Adrenal gland (tissue), 12 donors: ENCODE data around the gene OSTF1. TPM values are rescaled to one million over a fixed set of nuclear protein-coding genes. Genes with fewer than 3 reads are reported as not detected.

Experiments
- DNase-seq, 7 donors: peaks; one replicate each; pipeline ENCODE4 v3.0.0-alpha.2; 2019 to 2020
- H3K27ac ChIP-seq, 5 donors: fragments of 200-600 bp; sonication (generic) in 4 of 5; 1 replicate in 3 of 5; 2 replicates in 2 of 5; pipeline versions ENCODE4 v1.5.1 to v1.8.0; 2016 to 2020; ENCODE audit warnings: mild to moderate bottlenecking in 1 of 5
- H3K27me3 ChIP-seq: fragments of 200-600 bp; 2 replicates; pipeline ENCODE4 v1.8.0; 2021
- H3K36me3 ChIP-seq, 2 donors: fragments of 200-600 bp; replicated peaks in 1 of 2; 1 replicate in 1 of 2; 2 replicates in 1 of 2; pipeline versions ENCODE4 v1.5.1 to v1.8.0; 2018 to 2022
- H3K4me1 ChIP-seq, 2 donors: fragments of 200-600 bp; replicated peaks in 1 of 2; 1 replicate in 1 of 2; 2 replicates in 1 of 2; pipeline versions ENCODE4 v1.5.1 to v1.8.0; 2018 to 2021
- H3K4me3 ChIP-seq, 4 donors: fragments of 200-600 bp; sonication (generic) in 3 of 4; one replicate each; pipeline ENCODE4 v1.5.1; 2016 to 2018
- H3K9me3 ChIP-seq, 3 donors: fragments of 200-600 bp; sonication (generic) in 1 of 3; replicated peaks in 1 of 3; 1 replicate in 2 of 3; 2 replicates in 1 of 3; pipeline versions ENCODE4 v1.5.1 to v1.8.0; 2016 to 2021
- CTCF ChIP-seq, 6 experiments: fragments of 450-650 bp in 4 of 6; fragments of 200-600 bp in 2 of 6; sonication (generic) in 1 of 6; IDR thresholded peaks; 1 replicate in 5 of 6; 2 replicates in 1 of 6; pipeline versions ENCODE4 v1.5.1 to v1.8.0; 2016 to 2021; ENCODE audit warnings: antibody characterized with exemption in 6 of 6, mild to moderate bottlenecking in 2 of 6, moderate library complexity in 1 of 6
- POLR2A ChIP-seq, 2 donors: fragments of 450-650 bp; IDR thresholded peaks; one replicate each; pipeline ENCODE4 v1.6.1; 2017; ENCODE audit warnings: antibody characterized with exemption in 2 of 2, mild to moderate bottlenecking in 2 of 2, moderate library complexity in 1 of 2
- WGBS, 4 donors: extraction: QIAGEN DNeasy Blood & Tissue Kit in 2 of 4; methylation state at CpG; one replicate each; pipeline versions ENCODE4 v1.1.5 to v1.1.7; 2013 to 2017; 5-methylcytosine and 5-hydroxymethylcytosine counted together
- intact Hi-C, 2 donors: fragments of 100-400 bp; cut with DNase I; formaldehyde crosslinking; loops; one replicate each; pipeline versions ENCODE4 v1.14.1 to v1.15.0; 2022 to 2023
- polyA plus RNA-seq, 3 donors: library from polyadenylated mRNA; stranded (reverse); fragments of 200-250 nt in 2 of 3; fragments of 350-450 nt in 1 of 3; fragmentation: Illumina TruSeq in 1 of 3; extraction: RNeasy Lipid Tissue Mini Kit (QIAGEN cat#74804) in 1 of 3; gene quantifications; one replicate each; pipeline ENCODE4 v1.2.3, GENCODE V29; 2013 to 2014
- total RNA-seq, 9 donors: library from RNA; depleted of rRNA in 4 of 9; stranded (reverse); fragments of >200 nt in 4 of 9; fragments of 120-200 nt in 1 of 9; fragmentation: NEBNext Ultra II Directional in 1 of 9; extraction: Animal tissue kit (Norgen Biotek cat#: 25700) in 1 of 9; gene quantifications; one replicate each; pipeline versions ENCODE4 v1.1.0 to v1.2.4, GENCODE V29; 2013 to 2023
- donor health status: healthy with polysubstance abuse.
- donor health status: Bipolar disorder and iron deficiency.
- donor health status: DM: yes; HTN: yes; CAD: no.
- donor health status: DM: no; HTN: no; CAD: no.
- donor health status: DM: no; HTN: no; CAD: no.
- donor health status: DM: yes; HTN: yes; CAD: no.

OSTF1 gene
- total and polyA plus RNA-seq, 12 donors: 21.0 to 52.2 (median 34.9) TPM

GRCh38 chr9:75152416-75152815, 64.1 kb downstream of the OSTF1 start:
- H3K27me3 ChIP-seq: no peaks in the 10 kb centered on the region
- H3K4me1 ChIP-seq: peaks cover 0 to 2% of the 10 kb centered on the region in 2 donors
- intact Hi-C loops: no loop called here
- no peaks in the 10 kb centered on the region for H3K9me3 ChIP-seq
- H3K27ac ChIP-seq: no peak overlapping the region
- no peak overlapping the region for H3K4me3 ChIP-seq
- WGBS, 4 donors: 74 to 98% (median 92%) methylated on average over 5 of the region's 5 CpGs
- DNase-seq: no peak
- no peaks in the 10 kb centered on the region for H3K36me3 ChIP-seq
- TF ChIP-seq POLR2A (IDR thresholded peaks at IDR 0.05): no peak
- TF ChIP-seq CTCF (IDR thresholded peaks at IDR 0.05): no peak

- no peak for DNase-seq
- WGBS, 4 donors: 0 to 100% (median 68%) methylated on average over 1 of the region's 1 CpG
- Histone ChIP-seq H3K9me3 (no peaks in the 10 kb centered on the region), H3K27me3 (no peaks in the 10 kb centered on the region), H3K4me1 (no peaks in the 10 kb centered on the region), H3K4me3 (no peak overlapping the region), H3K27ac (no peak overlapping the region), H3K36me3 (no peaks in the 10 kb centered on the region)
- TF ChIP-seq CTCF (IDR thresholded peaks at IDR 0.05) (no peak), POLR2A (IDR thresholded peaks at IDR 0.05) (no peak)
- intact Hi-C loops: no loop called here
Measured at GRCh38 chr9:75156858-75157257, 68.5 kb downstream of the OSTF1 start.

GRCh38 chr9:75161116-75161857, 73.0 kb downstream of the OSTF1 start:
- no peaks in the 10 kb centered on the region for H3K27me3 ChIP-seq
- TF ChIP-seq CTCF (IDR thresholded peaks at IDR 0.05) (no peak), POLR2A (IDR thresholded peaks at IDR 0.05) (no peak)
- no peak overlapping the region for H3K4me3 ChIP-seq
- no peak overlapping the region for H3K27ac ChIP-seq
- DNase-seq: no peak
- intact Hi-C loops: no loop called here
- H3K36me3 ChIP-seq: no peaks in the 10 kb centered on the region
- peaks cover 0 to 17% (median 0%) of the 10 kb centered on the region in 3 donors for H3K9me3 ChIP-seq
- H3K4me1 ChIP-seq: no peaks in the 10 kb centered on the region
- 78 to 91% (median 85%) methylated on average over 2 of the region's 2 CpGs for WGBS, 4 donors

GRCh38 chr9:75163764-75164163, 75.5 kb downstream of the OSTF1 start:
- H3K9me3 ChIP-seq: peaks cover 0 to 18% (median 0%) of the 10 kb centered on the region in 3 donors
- H3K27ac ChIP-seq: no peak overlapping the region
- 83 to 99% (median 96%) methylated on average over 5 of the region's 5 CpGs for WGBS, 4 donors
- intact Hi-C loops: no loop called here
- H3K4me1 ChIP-seq: no peaks in the 10 kb centered on the region
- no peak for DNase-seq
- no peaks in the 10 kb centered on the region for H3K27me3 ChIP-seq
- no peak for TF ChIP-seq POLR2A (IDR thresholded peaks at IDR 0.05)
- no peak for TF ChIP-seq CTCF (IDR thresholded peaks at IDR 0.05)
- no peaks in the 10 kb centered on the region for H3K36me3 ChIP-seq
- H3K4me3 ChIP-seq: no peak overlapping the region
